Kidney (tissue), 14 donors: ENCODE results near the gene RHBDL1. TPM values are rescaled to one million over a fixed set of nuclear protein-coding genes. Genes with fewer than 3 reads are reported as not detected.

Source experiments
- DNase-seq, 5 donors: peaks; one replicate each; pipeline ENCODE4 v3.0.0-alpha.2; 2013 to 2020
- FAIRE-seq: peaks from 2 replicates; lab custom pipeline; 2012; peaks lifted over from hg19 to GRCh38; lab: Jason Lieb, UNC
- H3K27ac ChIP-seq, 2 donors: one replicate each; pipeline ENCODE4 v1.7.0; 2013; ENCODE audit warnings: low read depth in 2 of 2, low read length in 2 of 2, inconsistent platforms in 1 of 2
- H3K27me3 ChIP-seq: one replicate; pipeline ENCODE4 v1.7.1; 2013; ENCODE audit warnings: low read length, inconsistent platforms; ENCODE audit not compliant: control insufficient read depth, insufficient read depth
- H3K36me3 ChIP-seq, 3 donors: one replicate each; pipeline versions ENCODE4 v1.7.0 to v1.7.1; 2013; ENCODE audit warnings: low read length in 3 of 3, control low read depth in 1 of 3, inconsistent platforms in 1 of 3; ENCODE audit not compliant: insufficient read depth in 3 of 3, control insufficient read depth in 2 of 3
- H3K4me1 ChIP-seq, 3 donors: one replicate each; pipeline versions ENCODE4 v1.7.0 to v1.7.1; 2013; ENCODE audit warnings: low read length in 3 of 3, inconsistent platforms in 1 of 3, low read depth in 1 of 3; ENCODE audit not compliant: control insufficient read depth in 2 of 3, insufficient read depth in 2 of 3
- H3K4me3 ChIP-seq, 3 donors: one replicate each; pipeline versions ENCODE4 v1.7.0 to v1.8.1; 2013; ENCODE audit warnings: low read length in 3 of 3, control low read depth in 1 of 3, inconsistent platforms in 1 of 3
- H3K9ac ChIP-seq, 3 donors: one replicate each; pipeline versions ENCODE4 v1.7.0 to v1.7.1; 2013; ENCODE audit warnings: low read length in 3 of 3, control low read depth in 1 of 3, inconsistent platforms in 1 of 3
- H3K9me3 ChIP-seq, 3 donors: one replicate each; pipeline versions ENCODE4 v1.7.0 to v1.7.1; 2013; ENCODE audit warnings: low read length in 3 of 3, control low read depth in 1 of 3, inconsistent platforms in 1 of 3; ENCODE audit not compliant: control insufficient read depth in 2 of 3, insufficient read depth in 1 of 3
- CTCF ChIP-seq: IDR thresholded peaks from 3 replicates; pipeline ENCODE4 v1.5.1; 2012; ENCODE audit warnings: mild to moderate bottlenecking, moderate library complexity, borderline replicate concordance; ENCODE audit not compliant: insufficient read depth; ENCODE audit errors: extremely low read depth
- intact Hi-C: fragments of 100-400 bp; cut with DNase I; formaldehyde crosslinking; loops from one replicate; pipeline ENCODE4 v1.11.1; 2022
- polyA plus RNA-seq: library from polyadenylated mRNA; stranded (reverse); fragments of 350-450 nt; fragmentation: Illumina TruSeq; extraction: RNeasy Lipid Tissue Mini Kit (QIAGEN cat#74804); gene quantifications from one replicate; pipeline ENCODE4 v1.2.3, GENCODE V29; 2014; ENCODE audit warnings: low read depth, low replicate concordance; ENCODE audit not compliant: insufficient read depth
- total RNA-seq: library from RNA; stranded (reverse); fragmentation: NEBNext Ultra II Directional; extraction: Animal tissue kit (Norgen Biotek cat#: 25700); gene quantifications from one replicate; pipeline ENCODE4 v1.2.1, GENCODE V29; 2021
- donor health status: control.
- donor health status: control.
- donor health status: control.
- donor health status: control.
- donor health status: control.
- donor health status: DM: yes; HTN: yes; CAD: no.
- donor health status: Normal renal cell carcinoma (clear cell type).

RHBDL1 gene
- total and polyA plus RNA-seq, 2 donors from 2014 or later = 0.88 to 9.7 TPM

- no peak for DNase-seq
- FAIRE-seq = no peak
- no peaks in the 10 kb centered on the region for H3K36me3 ChIP-seq
- H3K27me3 ChIP-seq = peaks cover 19% of the 10 kb centered on the region
- no peak for TF ChIP-seq CTCF
- H3K4me1 ChIP-seq = peaks cover 0 to 5% (median 0%) of the 10 kb centered on the region in 3 donors
- no peaks in the 10 kb centered on the region for H3K9me3 ChIP-seq
- H3K4me3 ChIP-seq = no peak overlapping the region
- intact Hi-C loops = no loop called here
- H3K9ac ChIP-seq = no peak overlapping the region
- no peak overlapping the region for H3K27ac ChIP-seq
Measured at GRCh38 chr16:698911-699671, 23.6 kb downstream of the RHBDL1 start.

GRCh38 chr16:700684-701584 lies 25.5 kb downstream of the RHBDL1 start:
- no peak for TF ChIP-seq CTCF
- H3K36me3 ChIP-seq = no peaks in the 10 kb centered on the region
- H3K9ac ChIP-seq = no peak overlapping the region
- H3K27ac ChIP-seq = no peak overlapping the region
- peaks cover 20% of the 10 kb centered on the region for H3K27me3 ChIP-seq
- FAIRE-seq = no peak
- no peaks in the 10 kb centered on the region for H3K9me3 ChIP-seq
- no peaks in the 10 kb centered on the region for H3K4me1 ChIP-seq
- intact Hi-C loops = no loop called here
- peak in 3 of 5 donors; percentile 59 to 77 (median 71) for DNase-seq
- H3K4me3 ChIP-seq = no peak overlapping the region

- peaks cover 20% of the 10 kb centered on the region for H3K27me3 ChIP-seq
- TF ChIP-seq CTCF = no peak
- H3K4me3 ChIP-seq = no peak overlapping the region
- no peak overlapping the region for H3K9ac ChIP-seq
- intact Hi-C loops = no loop called here
- FAIRE-seq (no peak), DNase-seq (no peak)
- no peak overlapping the region for H3K27ac ChIP-seq
- no peaks in the 10 kb centered on the region for H3K36me3 ChIP-seq
- no peaks in the 10 kb centered on the region for H3K4me1 ChIP-seq
- H3K9me3 ChIP-seq = no peaks in the 10 kb centered on the region
Measured at GRCh38 chr16:702341-702740, 26.9 kb downstream of the RHBDL1 start.
